Liver (tissue), 3 donors: ENCODE measurements around the gene PARP12.

Experiments
- EGR1 ChIP-seq, 2 donors: IDR thresholded peaks; 2 replicates each; pipeline ENCODE4 v1.6.1; 2016 to 2018; ENCODE audit warnings: antibody characterized with exemption in 2 of 2, low read depth in 2 of 2
- FOXA1 ChIP-seq: IDR thresholded peaks from 2 replicates; pipeline ENCODE4 v1.6.1; 2016; ENCODE audit warnings: antibody characterized with exemption
- GABPA ChIP-seq, 2 donors: IDR thresholded peaks in 1 of 2; conservative IDR thresholded peaks in 1 of 2; 2 replicates each; pipeline ENCODE4 v1.6.1; 2016; ENCODE audit warnings: antibody characterized with exemption in 2 of 2, mild to moderate bottlenecking in 1 of 2, moderate library complexity in 1 of 2
- HNF4A ChIP-seq, 2 donors: conservative IDR thresholded peaks; 2 replicates each; pipeline ENCODE4 v1.6.1; 2016; ENCODE audit warnings: antibody characterized with exemption in 2 of 2, mild to moderate bottlenecking in 2 of 2
- HNF4G ChIP-seq: IDR thresholded peaks from 2 replicates; pipeline ENCODE4 v1.6.1; 2016; ENCODE audit warnings: antibody characterized with exemption
- RAD21 ChIP-seq, 2 donors: IDR thresholded peaks; 2 replicates each; pipeline ENCODE4 v1.6.1; 2016; ENCODE audit warnings: antibody characterized with exemption in 2 of 2, mild to moderate bottlenecking in 2 of 2
- SP1 ChIP-seq: IDR thresholded peaks from 2 replicates; pipeline ENCODE4 v1.6.1; 2018; ENCODE audit warnings: antibody characterized with exemption, mild to moderate bottlenecking
- TAF1 ChIP-seq: conservative IDR thresholded peaks from 2 replicates; pipeline ENCODE4 v1.6.1; 2016; ENCODE audit warnings: antibody characterized with exemption, mild to moderate bottlenecking
- YY1 ChIP-seq: IDR thresholded peaks from 2 replicates; pipeline ENCODE4 v1.6.1; 2016; ENCODE audit warnings: antibody characterized with exemption, mild to moderate bottlenecking
- TF ChIP-seq, protein P1 (sequence below): fragments of 150-350 bp; IDR thresholded peaks from 2 replicates; pipeline ENCODE4 v1.5.1; 2017; ENCODE audit warnings: improper control_type of control experiment, low read depth, low read length; ENCODE audit not compliant: missing input control
- TF ChIP-seq, protein P2 (sequence below): IDR thresholded peaks from 2 replicates; pipeline ENCODE4 v1.6.1; 2016; ENCODE audit warnings: antibody characterized with exemption
- TF ChIP-seq, protein P3 (sequence below): IDR thresholded peaks from 2 replicates; pipeline ENCODE4 v1.6.1; 2016; ENCODE audit warnings: antibody characterized with exemption, mild to moderate bottlenecking
- TF ChIP-seq, protein P4 (sequence below): IDR thresholded peaks from 2 replicates; pipeline ENCODE4 v1.6.1; 2016; ENCODE audit warnings: antibody characterized with exemption
- donor health status: healthy.
- donor health status: healthy.

DNA sequence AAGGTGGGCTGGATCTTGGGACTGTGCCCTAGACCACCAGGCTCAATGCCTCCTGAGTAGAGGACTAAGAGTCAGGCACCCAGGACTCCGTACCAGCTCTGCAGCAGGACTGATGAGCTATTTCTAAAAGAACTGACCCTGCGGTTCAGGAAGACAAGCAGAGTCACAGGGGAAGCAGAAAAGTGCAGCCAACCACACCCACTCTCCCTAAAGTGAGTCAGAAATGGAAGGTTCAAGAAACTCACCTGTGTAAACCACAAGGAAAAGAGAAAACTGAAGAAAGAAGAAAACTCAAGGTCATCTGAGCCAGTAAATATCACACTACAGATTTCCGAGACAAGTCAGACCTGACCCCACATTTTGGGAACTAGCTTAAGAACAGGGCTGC lies 2.5 kb downstream of the PARP12 start:
- TF ChIP-seq, protein P1, sequence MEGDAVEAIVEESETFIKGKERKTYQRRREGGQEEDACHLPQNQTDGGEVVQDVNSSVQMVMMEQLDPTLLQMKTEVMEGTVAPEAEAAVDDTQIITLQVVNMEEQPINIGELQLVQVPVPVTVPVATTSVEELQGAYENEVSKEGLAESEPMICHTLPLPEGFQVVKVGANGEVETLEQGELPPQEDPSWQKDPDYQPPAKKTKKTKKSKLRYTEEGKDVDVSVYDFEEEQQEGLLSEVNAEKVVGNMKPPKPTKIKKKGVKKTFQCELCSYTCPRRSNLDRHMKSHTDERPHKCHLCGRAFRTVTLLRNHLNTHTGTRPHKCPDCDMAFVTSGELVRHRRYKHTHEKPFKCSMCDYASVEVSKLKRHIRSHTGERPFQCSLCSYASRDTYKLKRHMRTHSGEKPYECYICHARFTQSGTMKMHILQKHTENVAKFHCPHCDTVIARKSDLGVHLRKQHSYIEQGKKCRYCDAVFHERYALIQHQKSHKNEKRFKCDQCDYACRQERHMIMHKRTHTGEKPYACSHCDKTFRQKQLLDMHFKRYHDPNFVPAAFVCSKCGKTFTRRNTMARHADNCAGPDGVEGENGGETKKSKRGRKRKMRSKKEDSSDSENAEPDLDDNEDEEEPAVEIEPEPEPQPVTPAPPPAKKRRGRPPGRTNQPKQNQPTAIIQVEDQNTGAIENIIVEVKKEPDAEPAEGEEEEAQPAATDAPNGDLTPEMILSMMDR: no peak
- TF ChIP-seq, protein P2, sequence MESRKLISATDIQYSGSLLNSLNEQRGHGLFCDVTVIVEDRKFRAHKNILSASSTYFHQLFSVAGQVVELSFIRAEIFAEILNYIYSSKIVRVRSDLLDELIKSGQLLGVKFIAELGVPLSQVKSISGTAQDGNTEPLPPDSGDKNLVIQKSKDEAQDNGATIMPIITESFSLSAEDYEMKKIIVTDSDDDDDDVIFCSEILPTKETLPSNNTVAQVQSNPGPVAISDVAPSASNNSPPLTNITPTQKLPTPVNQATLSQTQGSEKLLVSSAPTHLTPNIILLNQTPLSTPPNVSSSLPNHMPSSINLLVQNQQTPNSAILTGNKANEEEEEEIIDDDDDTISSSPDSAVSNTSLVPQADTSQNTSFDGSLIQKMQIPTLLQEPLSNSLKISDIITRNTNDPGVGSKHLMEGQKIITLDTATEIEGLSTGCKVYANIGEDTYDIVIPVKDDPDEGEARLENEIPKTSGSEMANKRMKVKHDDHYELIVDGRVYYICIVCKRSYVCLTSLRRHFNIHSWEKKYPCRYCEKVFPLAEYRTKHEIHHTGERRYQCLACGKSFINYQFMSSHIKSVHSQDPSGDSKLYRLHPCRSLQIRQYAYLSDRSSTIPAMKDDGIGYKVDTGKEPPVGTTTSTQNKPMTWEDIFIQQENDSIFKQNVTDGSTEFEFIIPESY: no peak
- TF ChIP-seq, protein P3, sequence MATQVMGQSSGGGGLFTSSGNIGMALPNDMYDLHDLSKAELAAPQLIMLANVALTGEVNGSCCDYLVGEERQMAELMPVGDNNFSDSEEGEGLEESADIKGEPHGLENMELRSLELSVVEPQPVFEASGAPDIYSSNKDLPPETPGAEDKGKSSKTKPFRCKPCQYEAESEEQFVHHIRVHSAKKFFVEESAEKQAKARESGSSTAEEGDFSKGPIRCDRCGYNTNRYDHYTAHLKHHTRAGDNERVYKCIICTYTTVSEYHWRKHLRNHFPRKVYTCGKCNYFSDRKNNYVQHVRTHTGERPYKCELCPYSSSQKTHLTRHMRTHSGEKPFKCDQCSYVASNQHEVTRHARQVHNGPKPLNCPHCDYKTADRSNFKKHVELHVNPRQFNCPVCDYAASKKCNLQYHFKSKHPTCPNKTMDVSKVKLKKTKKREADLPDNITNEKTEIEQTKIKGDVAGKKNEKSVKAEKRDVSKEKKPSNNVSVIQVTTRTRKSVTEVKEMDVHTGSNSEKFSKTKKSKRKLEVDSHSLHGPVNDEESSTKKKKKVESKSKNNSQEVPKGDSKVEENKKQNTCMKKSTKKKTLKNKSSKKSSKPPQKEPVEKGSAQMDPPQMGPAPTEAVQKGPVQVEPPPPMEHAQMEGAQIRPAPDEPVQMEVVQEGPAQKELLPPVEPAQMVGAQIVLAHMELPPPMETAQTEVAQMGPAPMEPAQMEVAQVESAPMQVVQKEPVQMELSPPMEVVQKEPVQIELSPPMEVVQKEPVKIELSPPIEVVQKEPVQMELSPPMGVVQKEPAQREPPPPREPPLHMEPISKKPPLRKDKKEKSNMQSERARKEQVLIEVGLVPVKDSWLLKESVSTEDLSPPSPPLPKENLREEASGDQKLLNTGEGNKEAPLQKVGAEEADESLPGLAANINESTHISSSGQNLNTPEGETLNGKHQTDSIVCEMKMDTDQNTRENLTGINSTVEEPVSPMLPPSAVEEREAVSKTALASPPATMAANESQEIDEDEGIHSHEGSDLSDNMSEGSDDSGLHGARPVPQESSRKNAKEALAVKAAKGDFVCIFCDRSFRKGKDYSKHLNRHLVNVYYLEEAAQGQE: no peak
- TF ChIP-seq HNF4G (no peak), FOXA1 (no peak), RAD21 (IDR thresholded peaks at IDR 0.05) (no peak), YY1 (no peak), SP1 (no peak), EGR1 (IDR thresholded peaks at IDR 0.05; ENCODE audit: low read depth in 2 of 2) (no peak), GABPA (IDR thresholded peaks at IDR 0.05 in 1 of 2, conservative IDR thresholded peaks at IDR 0.05 in 1 of 2) (no peak), HNF4A (conservative IDR thresholded peaks at IDR 0.05) (no peak), TAF1 (no peak)
- TF ChIP-seq, protein P4, sequence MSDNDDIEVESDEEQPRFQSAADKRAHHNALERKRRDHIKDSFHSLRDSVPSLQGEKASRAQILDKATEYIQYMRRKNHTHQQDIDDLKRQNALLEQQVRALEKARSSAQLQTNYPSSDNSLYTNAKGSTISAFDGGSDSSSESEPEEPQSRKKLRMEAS: no peak
